LoVo (cell line): ENCODE data around the gene ANXA5.
"Not testable (repeated sequence)": the region's sequence is repeated elsewhere in the genome, so short reads cannot be mapped to it uniquely, and the experiment has no call there.

Experiments
- DNase-seq: peaks from one replicate; pipeline ENCODE4 v3.0.0-alpha.2; 2016; ENCODE audit warnings: low spot score

The ANXA5 gene

DNA sequence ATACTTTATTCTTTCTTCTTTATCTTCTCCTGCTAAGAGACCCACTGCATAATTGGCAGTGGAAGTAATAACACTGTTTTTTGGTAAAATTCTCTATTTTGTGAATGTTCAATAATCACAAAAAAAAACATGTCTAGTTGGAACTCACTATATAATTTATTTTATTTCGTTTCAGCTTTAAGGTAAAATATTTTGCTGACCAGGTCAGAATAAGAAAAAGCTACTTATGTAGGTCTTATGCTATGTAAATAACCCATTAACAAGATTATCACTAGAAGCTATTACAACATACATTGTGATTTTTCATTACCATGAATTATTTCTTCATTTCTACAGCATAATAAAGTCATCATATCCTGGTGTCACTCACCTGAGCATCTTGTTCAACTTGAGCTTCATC is 19.3 kb downstream of the ANXA5 start:
- no peak for DNase-seq

DNA sequence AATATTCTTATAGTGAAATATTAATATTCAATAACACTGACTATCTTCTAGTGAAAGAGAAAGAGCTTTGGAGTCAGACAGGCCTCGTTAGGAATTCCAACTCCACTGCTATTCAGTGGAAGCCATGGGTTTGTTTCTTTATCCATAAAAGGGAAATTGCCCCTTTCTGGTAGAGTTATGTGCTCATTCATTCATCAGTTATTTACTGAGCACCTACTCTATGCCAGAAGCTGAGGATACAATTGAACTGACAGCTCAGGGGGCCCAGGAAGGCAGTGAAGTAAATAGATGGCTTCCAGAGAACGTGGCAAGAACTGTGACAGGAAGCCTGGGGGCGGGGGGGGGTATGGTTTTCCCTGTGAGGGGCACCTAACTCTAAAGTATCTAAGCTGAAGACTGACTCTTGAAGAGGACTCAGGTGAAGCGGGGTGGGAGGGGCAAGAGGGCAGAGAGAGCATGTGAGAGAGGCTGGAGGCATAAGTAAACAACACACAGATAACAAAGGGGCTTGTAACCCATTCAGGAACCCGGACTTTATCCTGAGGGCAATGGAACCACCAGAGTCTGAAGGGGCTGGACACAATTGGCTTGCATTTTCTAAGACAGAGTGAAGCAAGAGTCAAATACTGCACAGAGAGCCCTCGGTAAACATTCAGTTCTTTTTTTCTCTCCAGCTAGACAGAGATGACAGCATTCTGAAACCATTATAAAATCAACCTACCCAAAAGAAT is 20.3 kb downstream of the ANXA5 start:
- DNase-seq, result no peak

DNA sequence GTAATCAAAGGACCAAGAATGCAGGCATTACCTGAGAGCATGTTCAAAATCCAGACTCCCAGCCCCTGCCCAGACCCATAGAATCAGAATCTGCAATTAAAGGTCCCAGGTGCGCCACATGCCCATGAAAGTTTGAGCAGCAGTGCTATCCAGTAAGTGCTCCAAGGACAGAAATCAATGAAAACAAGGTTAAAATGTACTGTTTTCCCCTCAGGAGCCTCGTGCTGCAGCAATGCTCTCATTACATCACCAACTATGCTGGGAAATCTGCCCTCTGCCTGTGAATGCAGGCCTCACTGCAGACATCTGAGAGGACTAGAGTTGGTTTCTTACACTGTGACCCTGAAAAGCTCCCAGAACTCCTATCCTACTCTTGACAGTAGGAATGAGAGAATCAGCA is 21.1 kb downstream of the ANXA5 start:
- DNase-seq, result no peak

DNA sequence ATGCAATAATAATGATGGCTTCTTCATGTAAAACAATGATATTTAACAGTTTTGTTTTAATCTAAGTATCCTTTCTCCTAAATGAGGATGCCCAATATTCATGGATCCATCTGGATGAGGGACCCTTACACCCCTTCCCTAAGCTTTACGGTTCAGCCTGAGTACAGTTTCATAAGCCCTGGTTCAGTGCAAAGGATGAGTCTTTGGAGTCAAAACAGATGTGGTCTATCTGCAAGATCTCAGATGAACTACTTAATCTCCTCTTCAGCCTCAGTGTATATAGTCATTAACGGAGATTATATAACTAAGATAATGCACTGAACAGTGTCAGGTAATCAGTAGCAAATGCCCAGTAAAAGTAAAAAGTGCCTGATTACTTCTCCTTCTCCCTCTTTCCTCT is 22.1 kb downstream of the ANXA5 start:
- DNase-seq, result no peak

DNA sequence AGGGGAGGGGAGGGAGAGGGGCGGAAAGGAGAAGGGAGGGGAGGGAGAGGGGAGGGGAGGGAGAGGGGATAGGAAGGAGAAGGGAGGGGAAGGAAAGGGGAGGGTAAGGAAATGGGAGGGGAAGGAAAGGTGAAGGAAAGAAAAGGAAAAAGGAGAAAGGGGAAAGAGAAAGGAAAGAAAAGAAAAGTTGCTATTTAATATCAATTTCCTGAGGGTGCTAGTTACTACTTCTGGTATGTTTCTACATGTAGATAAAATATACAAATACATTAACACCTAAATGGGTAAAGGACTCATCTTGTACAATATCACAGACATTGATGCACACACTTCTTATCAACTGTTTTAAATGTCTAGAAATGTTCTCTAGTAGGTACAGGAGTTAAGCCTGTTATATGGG is 22.6 kb downstream of the ANXA5 start:
- no peak for DNase-seq

DNA sequence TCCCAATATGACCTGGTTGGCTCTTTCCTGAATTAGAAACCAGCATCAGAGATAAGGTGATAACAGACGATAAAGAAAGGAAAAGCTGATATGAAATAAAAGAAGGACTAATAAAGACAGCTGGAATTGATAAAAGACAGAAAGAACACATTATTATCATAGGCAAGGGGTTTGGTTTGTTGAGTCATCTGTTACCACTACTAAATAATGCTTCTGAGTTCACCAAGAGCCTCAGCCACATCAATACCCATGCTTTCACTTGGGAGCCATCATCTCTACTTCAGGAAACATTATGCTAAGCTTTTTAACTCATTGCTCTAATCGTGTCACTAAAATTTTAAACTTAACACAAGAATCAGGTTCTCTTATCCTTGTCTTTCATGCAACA is 27.6 kb downstream of the ANXA5 start:
- DNase-seq, result no peak

DNA sequence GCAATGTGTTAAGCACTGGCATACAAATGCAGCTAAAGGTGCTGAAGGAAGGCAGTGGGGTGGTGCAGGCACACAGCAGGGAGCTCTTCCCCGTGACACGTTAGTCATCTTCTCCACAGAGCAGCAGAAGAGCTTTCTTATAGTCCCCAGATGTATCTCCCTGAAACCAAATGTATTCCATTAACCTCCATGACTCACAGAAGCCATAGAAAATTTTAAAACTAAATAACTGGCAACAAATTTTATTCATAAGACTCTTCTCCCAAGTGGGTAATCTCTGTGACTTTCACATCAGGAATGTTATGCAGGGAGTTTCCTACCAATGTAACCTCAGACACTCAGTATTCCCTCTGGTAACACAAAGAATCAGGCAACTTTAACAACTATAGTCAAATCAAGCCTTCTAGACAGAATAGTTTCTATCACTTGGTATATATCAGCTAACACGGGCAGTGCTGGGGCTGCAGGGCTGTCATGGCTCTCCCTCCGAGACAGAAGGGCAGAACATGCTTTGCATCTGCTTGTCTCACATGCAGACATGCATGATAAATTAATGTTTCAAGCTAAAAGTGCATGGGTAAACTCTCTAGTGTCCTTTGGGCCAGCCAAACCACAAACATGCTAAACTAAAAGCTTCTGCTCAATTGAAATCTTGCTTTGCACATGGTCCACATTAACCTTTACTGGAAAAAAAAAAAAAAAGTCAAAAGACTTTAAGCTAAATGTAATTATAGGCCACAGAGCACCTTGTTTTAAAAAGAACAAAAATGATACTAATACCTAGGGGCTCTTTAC is 28.2 kb downstream of the ANXA5 start:
- DNase-seq, result no peak

DNA sequence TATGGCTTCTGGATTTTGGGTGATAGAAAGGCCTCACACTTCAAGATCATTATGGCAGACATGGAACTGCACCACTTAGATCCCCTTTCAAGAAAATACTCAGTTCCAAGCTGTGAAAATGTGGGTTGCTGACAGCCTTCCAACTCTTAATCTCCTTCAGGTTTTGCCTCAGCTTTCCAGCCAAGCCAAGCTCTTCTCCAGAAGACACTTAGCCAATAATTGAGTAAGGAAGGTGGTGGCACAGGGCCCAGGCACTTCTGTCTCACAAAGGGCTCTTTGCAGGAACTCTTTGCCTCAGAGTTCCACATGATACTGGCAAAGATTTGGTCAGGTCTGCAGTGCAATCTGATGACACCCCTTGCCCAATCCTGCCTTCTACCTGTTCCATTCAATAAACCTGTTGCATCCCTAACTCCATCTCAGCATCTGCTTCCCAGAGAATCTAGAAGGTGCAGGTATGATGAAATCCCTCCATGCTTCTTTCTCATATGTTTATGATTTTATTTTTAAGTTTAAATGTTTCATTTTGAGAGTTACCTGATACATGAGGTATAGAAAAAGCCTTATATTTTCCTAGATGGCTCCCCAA is 30.6 kb downstream of the ANXA5 start:
- no peak for DNase-seq

DNA sequence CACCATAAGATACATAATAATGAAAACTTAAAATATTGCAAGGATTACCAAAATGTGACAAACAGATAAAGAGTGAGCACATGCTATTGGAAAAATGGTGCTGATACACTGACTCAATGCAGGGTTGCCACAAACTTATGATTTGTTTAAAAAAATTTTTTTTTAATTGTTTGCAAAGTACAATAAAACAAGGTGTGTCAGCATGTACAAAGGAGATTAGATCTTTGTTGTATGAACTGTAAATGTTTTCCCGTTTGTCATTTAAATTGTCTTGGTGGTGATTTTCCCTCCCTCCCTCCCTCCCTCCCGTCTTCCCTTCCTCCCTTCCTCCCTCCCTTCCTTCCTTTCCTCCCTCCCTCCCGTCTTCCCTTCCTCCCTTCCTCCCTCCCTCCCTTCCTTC is 31.4 kb downstream of the ANXA5 start:
- DNase-seq, result no peak

DNA sequence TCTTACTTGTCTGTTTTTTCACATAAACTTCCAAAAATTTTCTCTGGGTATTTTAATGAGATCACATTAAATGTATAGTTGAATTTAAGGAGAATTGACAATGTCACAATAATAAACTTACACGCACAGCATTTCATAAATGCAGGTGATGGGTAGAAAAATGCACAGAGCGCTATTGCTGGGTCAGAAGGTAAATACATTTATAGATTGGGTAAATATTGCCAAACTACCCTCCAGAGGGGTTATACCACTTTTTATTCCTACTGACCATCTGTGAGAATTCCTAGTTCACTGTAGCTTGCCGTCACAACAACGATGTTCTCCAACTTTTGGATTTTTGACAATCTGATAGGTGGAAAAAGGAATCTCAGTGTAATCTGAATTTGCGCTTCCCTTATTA is 34.6 kb downstream of the ANXA5 start:
- no peak for DNase-seq

DNA sequence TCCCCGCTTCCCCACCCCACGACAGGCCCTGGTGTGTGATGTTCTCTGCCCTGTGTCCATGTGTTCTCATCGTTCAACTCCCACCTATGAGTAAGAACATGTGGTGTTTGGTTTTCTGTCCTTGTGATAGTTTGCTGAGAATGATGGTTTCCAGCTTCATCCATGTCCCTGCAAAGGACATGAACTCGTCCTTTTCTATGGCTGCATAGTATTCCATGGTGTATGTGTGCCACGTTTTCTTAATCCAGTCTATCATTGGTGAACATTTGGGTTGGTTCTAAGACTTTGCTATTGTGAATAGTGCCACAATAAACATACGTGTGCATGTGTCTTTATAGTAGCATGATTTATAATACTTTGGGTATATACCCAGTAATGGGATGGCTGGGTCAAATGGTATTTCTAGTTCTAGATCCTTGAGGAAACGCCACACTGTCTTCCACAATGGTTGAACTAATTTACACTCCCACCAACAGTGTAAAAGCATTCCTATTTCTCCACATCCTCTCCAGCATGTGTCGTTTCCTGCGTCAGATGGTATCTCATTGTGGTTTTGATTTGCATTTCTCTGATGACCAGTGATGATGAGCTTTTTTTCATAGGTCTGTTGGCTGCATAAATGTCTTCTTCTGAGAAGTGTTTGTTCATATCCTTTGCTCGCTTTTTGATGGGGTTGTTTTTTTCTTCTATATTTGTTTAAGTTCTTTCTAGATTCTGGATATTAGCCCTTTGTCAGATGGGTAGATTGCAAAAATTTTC is 36.4 kb downstream of the ANXA5 start:
- not testable (repeated sequence) for DNase-seq

DNA sequence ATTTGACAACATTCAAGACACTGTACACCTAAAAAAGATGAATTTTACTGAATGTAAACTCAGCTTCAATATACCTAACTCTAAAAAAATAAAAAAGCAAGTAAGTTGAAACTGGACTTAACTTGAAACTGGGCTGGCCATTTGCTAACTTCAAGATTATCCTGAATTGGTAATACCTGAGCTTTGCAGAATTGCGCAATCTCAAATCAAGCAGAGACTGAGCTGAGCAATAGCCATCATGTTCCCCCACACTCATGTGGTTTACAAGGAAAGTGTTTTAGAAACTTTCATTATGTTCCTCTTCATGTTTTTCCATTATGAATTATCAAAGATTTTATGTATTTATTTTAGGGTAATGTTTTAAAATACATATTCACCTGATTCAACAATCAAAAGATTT is 38.7 kb downstream of the ANXA5 start:
- no peak for DNase-seq

DNA sequence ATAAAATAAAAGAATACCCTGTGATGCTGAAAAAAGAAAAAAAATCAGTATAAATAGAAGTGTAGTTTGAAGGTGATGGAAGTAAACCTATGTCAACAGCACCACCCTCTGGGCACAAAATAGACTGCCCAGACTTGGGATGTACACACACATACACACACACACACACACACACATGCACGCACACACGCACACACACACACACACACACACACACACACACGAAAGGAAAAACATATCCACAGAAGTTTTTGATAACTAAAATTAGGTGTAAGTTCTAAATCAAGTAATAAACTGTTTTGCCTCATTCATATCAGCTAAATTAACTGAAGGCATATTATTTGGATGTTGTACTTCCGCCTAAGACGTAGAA is 40.5 kb downstream of the ANXA5 start:
- peak; percentile 10 for DNase-seq

DNA sequence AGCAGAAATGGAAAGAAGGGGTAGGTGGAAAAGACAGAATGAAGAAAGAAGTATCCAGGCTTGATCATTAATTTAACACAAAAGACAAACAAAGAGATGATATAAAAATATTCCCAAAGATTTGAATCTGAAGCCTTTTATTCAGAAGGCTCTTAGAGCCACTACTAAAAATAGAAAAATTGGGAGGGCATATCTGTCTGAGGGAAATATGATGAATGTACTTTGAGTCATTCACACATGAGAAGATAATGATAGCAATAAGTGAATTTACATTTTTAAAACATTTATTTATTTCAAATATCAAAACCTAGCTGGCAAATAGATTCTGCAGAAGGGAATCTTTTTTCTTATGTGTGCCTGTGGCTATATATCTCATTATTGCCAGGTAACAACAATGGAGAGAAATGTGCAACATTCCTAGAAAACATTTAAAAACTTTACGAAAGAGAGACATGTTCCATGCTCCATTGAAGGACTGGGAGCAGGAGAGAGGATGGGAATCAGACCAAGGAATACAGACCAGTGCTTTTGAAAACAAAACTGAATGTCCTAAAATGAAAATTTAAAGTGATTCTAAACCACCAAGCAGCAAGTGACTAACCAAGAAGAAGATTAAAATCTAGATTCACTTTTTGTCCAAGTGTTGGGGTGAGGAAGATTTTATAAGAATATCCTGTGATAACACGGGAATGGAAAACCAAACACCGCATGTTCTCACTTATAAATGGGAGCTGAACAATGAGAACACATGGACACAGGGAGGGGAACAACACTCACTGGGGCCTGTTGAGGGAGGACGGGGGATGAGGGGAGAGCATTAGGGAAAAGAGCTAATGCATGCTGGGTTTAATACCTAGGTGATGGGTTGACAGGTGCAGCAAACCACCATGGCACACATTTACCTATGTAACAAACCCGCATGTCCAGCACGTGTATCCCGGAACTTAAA is 41.2 kb downstream of the ANXA5 start:
- DNase-seq, result no peak

DNA sequence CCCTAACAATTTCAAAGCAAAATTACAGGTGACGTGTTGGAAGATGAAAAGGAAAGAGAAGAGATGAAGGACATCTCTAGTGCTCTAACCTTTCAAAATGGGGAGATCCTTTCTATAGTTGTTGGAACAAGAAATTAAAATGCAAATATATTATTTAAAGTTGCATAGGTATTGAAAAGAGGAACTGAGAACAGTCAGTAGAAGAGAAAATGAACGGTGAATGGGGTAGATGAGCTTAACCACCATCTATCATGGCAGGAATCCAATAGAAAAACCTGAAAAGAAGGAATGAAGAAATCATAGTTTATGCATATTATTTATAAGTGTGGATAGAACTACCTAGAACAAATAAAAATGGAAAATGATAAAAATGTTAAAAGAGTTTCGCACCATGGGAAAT is 42.0 kb downstream of the ANXA5 start:
- no peak for DNase-seq

DNA sequence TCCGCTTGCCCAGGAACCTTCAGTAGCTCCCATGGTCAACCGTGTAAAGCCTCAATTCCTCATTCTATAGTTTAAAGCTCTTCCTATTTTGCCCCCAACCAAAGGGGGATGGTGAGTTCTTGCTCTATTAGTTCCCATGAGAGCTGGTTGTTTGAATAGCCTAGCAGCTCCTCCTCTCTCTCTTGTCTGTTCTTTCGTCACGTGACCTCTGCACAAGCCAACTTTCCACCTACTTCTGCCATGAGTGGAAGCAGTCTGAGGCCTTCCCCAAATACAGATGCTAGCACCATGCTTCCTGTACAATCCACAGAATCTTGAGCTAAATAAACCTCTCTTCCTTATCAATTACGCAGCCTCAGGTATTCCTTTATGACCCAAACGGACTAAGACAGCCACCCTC is 42.8 kb downstream of the ANXA5 start:
- DNase-seq, result no peak

DNA sequence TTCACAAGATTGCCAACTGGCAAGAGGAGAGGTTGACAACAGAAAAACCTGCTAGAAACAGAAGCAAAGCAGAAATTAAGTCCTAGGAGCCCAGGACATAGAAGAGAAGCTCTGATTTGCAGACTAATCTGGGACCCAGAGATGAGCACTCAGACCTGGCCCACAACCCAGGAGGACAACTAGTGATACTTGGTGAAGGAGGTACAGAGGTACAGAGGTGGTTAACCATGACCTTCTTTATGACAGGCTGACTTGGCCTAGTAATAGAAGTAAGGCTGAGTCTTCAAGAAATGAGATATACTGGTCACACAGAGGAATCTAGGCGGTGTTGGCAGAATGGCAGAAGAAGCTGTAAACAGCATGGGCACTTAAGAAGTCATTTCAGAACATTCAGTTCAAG is 43.6 kb downstream of the ANXA5 start:
- DNase-seq, result no peak

DNA sequence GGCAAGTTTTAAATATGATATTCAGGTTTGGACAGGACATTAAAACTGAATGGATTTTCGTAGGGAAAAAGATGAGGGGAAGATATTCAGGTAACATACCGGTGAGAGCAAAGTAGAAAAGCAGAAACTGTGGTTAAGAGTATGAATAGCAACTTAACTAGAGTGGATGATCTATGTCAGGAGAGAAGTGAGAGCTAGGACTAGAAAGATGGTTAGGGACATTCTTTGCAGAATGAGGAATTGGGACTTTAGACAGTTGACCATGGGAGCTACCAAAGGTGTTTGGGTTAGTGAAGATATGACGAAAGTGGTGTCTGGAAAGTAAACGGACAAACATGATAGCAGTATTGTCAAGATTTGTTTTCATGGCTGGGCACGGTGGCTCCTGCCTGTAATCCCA is 45.2 kb downstream of the ANXA5 start:
- DNase-seq, result no peak

DNA sequence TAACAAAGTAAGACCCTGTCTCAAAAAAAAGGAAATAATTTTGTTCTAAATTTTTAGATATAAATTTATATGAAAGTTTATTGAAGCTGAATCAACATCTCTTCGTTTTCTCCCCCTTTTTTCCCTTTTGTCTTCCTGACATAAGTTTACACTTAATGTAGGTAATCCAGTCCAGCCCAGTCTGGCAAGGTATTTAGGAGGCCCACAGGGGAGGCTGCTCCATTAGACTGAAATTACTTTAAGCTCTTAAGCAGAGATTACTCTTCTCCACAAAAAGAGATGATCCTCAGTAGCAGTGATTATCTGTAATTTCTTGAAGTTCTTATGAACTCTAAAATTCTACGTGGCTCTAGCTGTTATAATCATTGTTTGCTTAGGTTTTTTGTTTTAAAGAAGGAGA is 46.0 kb downstream of the ANXA5 start:
- DNase-seq, result no peak

DNA sequence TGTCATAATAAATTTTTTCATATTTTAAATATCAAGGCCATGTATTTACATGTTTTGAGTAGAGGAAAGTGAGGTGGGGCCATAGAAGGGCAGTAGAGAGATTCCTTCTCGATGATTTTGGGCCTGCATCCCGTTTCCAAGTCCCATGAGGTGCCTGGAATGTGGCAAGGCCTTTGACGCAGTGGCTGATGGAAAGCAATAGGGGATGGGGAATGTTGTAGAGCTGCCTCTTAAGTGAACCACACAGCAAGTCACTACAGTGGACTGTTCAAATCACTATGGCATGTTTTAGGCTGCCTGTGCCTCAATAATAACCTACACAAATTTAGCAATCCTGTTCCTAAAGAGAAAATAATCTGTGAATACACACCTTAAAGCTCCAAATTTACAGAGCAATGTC is 48.3 kb downstream of the ANXA5 start:
- DNase-seq, result no peak

DNA sequence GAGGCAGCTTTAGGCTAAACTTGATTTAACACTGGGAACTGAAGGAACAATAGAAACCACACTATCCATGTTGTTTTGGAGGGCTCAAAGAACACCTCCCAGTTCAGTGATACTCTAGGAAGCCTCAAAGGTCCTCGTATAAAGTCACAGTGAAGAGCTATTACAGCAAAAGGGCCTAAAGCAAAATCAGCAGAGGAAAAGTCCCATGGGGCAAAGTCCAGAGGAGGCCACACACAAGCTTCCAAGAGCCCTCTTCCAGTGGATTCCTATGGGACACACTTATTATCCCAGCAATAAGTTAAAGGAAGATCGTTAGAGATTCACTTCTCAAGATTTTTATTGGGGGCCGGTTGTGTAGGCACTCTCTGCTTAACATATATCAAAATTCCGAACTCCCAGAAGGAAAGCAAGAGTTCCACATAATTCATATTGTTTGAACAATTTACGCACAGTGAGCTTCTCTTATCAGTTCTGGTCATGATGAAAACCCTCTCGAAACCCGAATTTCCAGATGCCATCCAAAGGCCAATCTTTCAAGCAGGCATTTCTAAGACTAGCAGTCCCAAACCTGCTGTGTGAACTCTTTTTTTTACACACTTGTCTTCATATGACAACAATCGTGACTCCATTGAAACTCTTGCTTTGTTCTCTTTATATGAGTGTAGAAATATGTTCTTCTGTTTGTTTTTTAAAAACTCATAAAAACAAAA is 53.7 kb downstream of the ANXA5 start:
- DNase-seq, result no peak
